ENCODE data around the gene SLC66A3.

GRCh38 chr2:11166476-11166875, 11.2 kb downstream of the SLC66A3 start:
- TF ChIP-seq CTCF (IDR thresholded peaks at IDR 0.05 in 8 of 11, conservative IDR thresholded peaks at IDR 0.05 in 3 of 11): no peak
- no peak for TF ChIP-seq POLR2AphosphoS5 (IDR thresholded peaks at IDR 0.05)

All from spleen (tissue), 7 donors.